ENCODE data around the gene APOL4.
"Not testable (repeated sequence)": the region's sequence is repeated elsewhere in the genome, so short reads cannot be mapped to it uniquely, and the experiment has no call there.

Gene APOL4

GRCh38 chr22:36164621-36165020 is 37.0 kb downstream of the APOL4 start:
- DNase-seq (ENCODE audit: low spot score) = no peak
- in situ Hi-C loops (cut with MboI; ENCODE audit: low pct_unique_long_range_greater_than_20kb, low sequenced_read_pairs, unreplicated experiment) = no loop called here
- no peak for TF ChIP-seq CTCF (IDR thresholded peaks at IDR 0.05; ENCODE audit: extremely low read depth, insufficient read depth, missing control alignments)

GRCh38 chr22:36163497-36163896 is 38.1 kb downstream of the APOL4 start:
- no peak for TF ChIP-seq CTCF (IDR thresholded peaks at IDR 0.05; ENCODE audit: extremely low read depth, insufficient read depth, missing control alignments)
- in situ Hi-C loops (cut with MboI; ENCODE audit: low pct_unique_long_range_greater_than_20kb, low sequenced_read_pairs, unreplicated experiment) = no loop called here
- no peak for DNase-seq (ENCODE audit: low spot score)

- in situ Hi-C loops (cut with MboI; ENCODE audit: low pct_unique_long_range_greater_than_20kb, low sequenced_read_pairs, unreplicated experiment) = no loop called here
- peak; percentile 66 for DNase-seq (ENCODE audit: low spot score)
- TF ChIP-seq CTCF (IDR thresholded peaks at IDR 0.05; ENCODE audit: extremely low read depth, insufficient read depth, missing control alignments) = no peak
These were observed 39.2 kb downstream of the APOL4 start for GRCh38 chr22:36162127-36163034.

GRCh38 chr22:36161793-36162126 is 39.8 kb downstream of the APOL4 start:
- DNase-seq (ENCODE audit: low spot score); in situ Hi-C loops (cut with MboI; ENCODE audit: low pct_unique_long_range_greater_than_20kb, low sequenced_read_pairs, unreplicated experiment): not testable (repeated sequence)

GRCh38 chr22:36160499-36160942 is 41.1 kb downstream of the APOL4 start, which contains the start of gene APOL3:
Gene APOL3 (minus strand): TSS chr22:36160755. CDS start chr22:36149055, 11,700 bp downstream.
- in situ Hi-C loops (cut with MboI; ENCODE audit: low pct_unique_long_range_greater_than_20kb, low sequenced_read_pairs, unreplicated experiment) = no loop called here
- TF ChIP-seq CTCF (IDR thresholded peaks at IDR 0.05; ENCODE audit: extremely low read depth, insufficient read depth, missing control alignments) = no peak
- DNase-seq (ENCODE audit: low spot score) = peak; percentile 28

GRCh38 chr22:36156515-36157419 is 44.8 kb downstream of the APOL4 start:
- no peak for TF ChIP-seq CTCF (IDR thresholded peaks at IDR 0.05; ENCODE audit: extremely low read depth, insufficient read depth, missing control alignments)
- in situ Hi-C loops (cut with MboI; ENCODE audit: low pct_unique_long_range_greater_than_20kb, low sequenced_read_pairs, unreplicated experiment) = no loop called here
- no peak for DNase-seq (ENCODE audit: low spot score)

All from GM13977 (cell line).